Trophoblast cell (in vitro differentiated cells and primary cell): ENCODE results near the gene IFITM10.
A peak's percentile ranks its signal among the peaks of the same experiment; 100 is the strongest.

Experiments used
- DNase-seq, 2 donors: peaks; one replicate each; pipeline ENCODE4 v3.0.0-alpha.2; 2016
- H2AFZ ChIP-seq: 2 replicates; pipeline ENCODE4 v1.6.1; 2013; ENCODE audit warnings: low read length, moderate library complexity, mild to moderate bottlenecking; ENCODE audit not compliant: insufficient read depth, poor library complexity
- H2AK5ac ChIP-seq: 2 replicates; pipeline ENCODE4 v1.6.1; 2013; ENCODE audit warnings: mild to moderate bottlenecking, low read length
- H2BK120ac ChIP-seq: 2 replicates; pipeline ENCODE4 v1.6.1; 2013; ENCODE audit warnings: low read length, mild to moderate bottlenecking, moderate library complexity; ENCODE audit not compliant: insufficient read depth, poor library complexity
- H2BK12ac ChIP-seq: 2 replicates; pipeline ENCODE4 v1.6.1; 2013; ENCODE audit warnings: mild to moderate bottlenecking, low read length, moderate library complexity
- H2BK5ac ChIP-seq: 2 replicates; pipeline ENCODE4 v1.6.1; 2013; ENCODE audit warnings: low read length, low read depth, moderate library complexity, mild to moderate bottlenecking; ENCODE audit not compliant: poor library complexity
- H3K14ac ChIP-seq: 2 replicates; pipeline ENCODE4 v1.6.1; 2013; ENCODE audit warnings: mild to moderate bottlenecking, low read length
- H3K18ac ChIP-seq: 2 replicates; pipeline ENCODE4 v1.6.1; 2013; ENCODE audit warnings: mild to moderate bottlenecking, low read length
- H3K23ac ChIP-seq: 2 replicates; pipeline ENCODE4 v1.6.1; 2013; ENCODE audit warnings: low read length
- H3K27ac ChIP-seq: 2 replicates; pipeline ENCODE4 v1.5.1; 2013; ENCODE audit warnings: low read depth, mild to moderate bottlenecking, inconsistent platforms, low read length, moderate library complexity
- H3K27me3 ChIP-seq: 2 replicates; pipeline ENCODE4 v1.6.1; 2013; ENCODE audit warnings: inconsistent platforms, mild to moderate bottlenecking, low read length, moderate library complexity; ENCODE audit not compliant: insufficient read depth
- H3K36me3 ChIP-seq, 2 experiments: 1 replicate in 1 of 2; 2 replicates in 1 of 2; pipeline ENCODE4 v1.6.1; 2013; ENCODE audit warnings: low read length in 2 of 2, mild to moderate bottlenecking in 2 of 2, moderate library complexity in 1 of 2; ENCODE audit not compliant: insufficient read depth in 2 of 2, control insufficient read depth in 1 of 2
- H3K4ac ChIP-seq: 2 replicates; pipeline ENCODE4 v1.6.1; 2013; ENCODE audit warnings: low read depth, mild to moderate bottlenecking, low read length, moderate library complexity
- H3K4me1 ChIP-seq, 2 experiments: 1 replicate in 1 of 2; 2 replicates in 1 of 2; pipeline ENCODE4 v1.6.1; 2013; ENCODE audit warnings: low read length in 2 of 2, mild to moderate bottlenecking in 2 of 2, moderate library complexity in 1 of 2; ENCODE audit not compliant: insufficient read depth in 2 of 2, control insufficient read depth in 1 of 2
- H3K4me2 ChIP-seq: 2 replicates; pipeline ENCODE4 v1.6.1; 2013; ENCODE audit warnings: inconsistent platforms, mild to moderate bottlenecking, low read length, moderate library complexity
- H3K4me3 ChIP-seq: 2 replicates; pipeline ENCODE4 v1.5.1; 2013; ENCODE audit warnings: mild to moderate bottlenecking, low read depth, low read length, inconsistent platforms
- H3K79me1 ChIP-seq: one replicate; pipeline ENCODE4 v1.6.1; 2013; ENCODE audit warnings: low read length
- H3K79me2 ChIP-seq: 2 replicates; pipeline ENCODE4 v1.6.1; 2013; ENCODE audit warnings: low read length, mild to moderate bottlenecking; ENCODE audit not compliant: control insufficient read depth, insufficient read depth, poor library complexity
- H3K9ac ChIP-seq: 2 replicates; pipeline ENCODE4 v1.6.1; 2013; ENCODE audit warnings: mild to moderate bottlenecking, low read length
- H3K9me3 ChIP-seq: 2 replicates; pipeline ENCODE4 v1.6.1; 2013; ENCODE audit warnings: low read depth, mild to moderate bottlenecking, control low read depth, inconsistent platforms, low read length; ENCODE audit not compliant: insufficient read depth
- H4K12ac ChIP-seq: 2 replicates; pipeline ENCODE4 v1.6.1; 2013; ENCODE audit warnings: low read depth, mild to moderate bottlenecking, low read length, moderate library complexity
- H4K8ac ChIP-seq: 2 replicates; pipeline ENCODE4 v1.6.1; 2013; ENCODE audit warnings: low read depth, mild to moderate bottlenecking, low read length, moderate library complexity
- H4K91ac ChIP-seq: one replicate; pipeline ENCODE4 v1.6.1; 2013; ENCODE audit warnings: low read depth, mild to moderate bottlenecking, low read length, moderate library complexity
- WGBS: extraction: QIAGEN DNeasy Blood & Tissue Kit; methylation state at CpG from one replicate; pipeline ENCODE4 v1.1.7; 2013; ENCODE audit warnings: missing lambda C conversion rate; ENCODE audit not compliant: insufficient read length, insufficient coverage; ENCODE audit errors: extremely low coverage; 5-methylcytosine and 5-hydroxymethylcytosine counted together

Gene IFITM10

DNA sequence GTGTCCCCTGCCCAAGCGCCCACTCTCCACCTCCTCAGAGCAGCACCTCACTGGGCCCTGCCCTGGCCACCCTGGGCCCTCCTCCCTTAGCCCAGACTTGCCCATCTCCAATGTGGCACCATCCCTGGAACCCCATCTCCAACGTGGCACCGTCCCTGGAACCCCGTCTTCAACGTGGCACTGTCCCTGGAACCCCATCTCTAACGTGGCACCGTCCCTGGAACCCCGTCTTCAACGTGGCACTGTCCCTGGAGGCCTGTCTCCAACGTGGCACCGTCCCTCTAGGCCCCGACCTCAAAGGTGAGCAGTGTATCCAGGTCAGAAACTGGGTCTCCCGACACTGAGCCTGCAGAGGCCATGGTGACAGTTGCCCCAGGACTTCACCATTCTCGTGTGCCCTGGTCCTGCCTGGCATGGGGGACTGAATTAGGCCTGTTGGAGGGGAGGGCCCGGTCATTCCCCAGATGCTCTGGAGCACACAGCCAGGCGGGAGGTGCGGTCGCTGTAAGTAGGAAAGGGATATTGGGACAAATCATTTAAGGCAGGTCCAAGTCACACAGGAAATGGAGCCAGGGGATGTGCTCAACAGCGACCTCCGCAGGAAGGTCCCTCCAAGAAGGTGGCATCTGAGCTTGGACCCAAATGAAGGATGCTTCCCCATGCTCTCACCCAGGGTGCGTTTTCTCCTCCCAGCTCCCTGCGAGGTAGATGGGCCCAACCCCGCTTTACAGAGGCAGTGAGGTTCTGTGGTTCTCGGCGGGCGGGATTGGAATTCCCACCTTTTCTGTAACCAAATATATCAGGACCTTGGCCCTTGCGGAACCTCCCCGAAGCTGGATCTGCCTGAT is 15.7 kb upstream of the IFITM10 start:
- Histone ChIP-seq H3K4ac (no peak overlapping the region), H3K79me2 (peaks cover 8% of the 10 kb centered on the region), H3K4me1 (peaks cover 14 to 15% of the 10 kb centered on the region in 2 experiments), H3K4me3 (no peak overlapping the region), H3K4me2 (no peak overlapping the region), H3K23ac (no peak overlapping the region), H3K36me3 (peaks cover under 1 to 4% of the 10 kb centered on the region in 2 experiments), H2BK120ac (no peak overlapping the region), H4K8ac (no peak overlapping the region), H2AFZ (no peak overlapping the region), H3K27ac (no peak overlapping the region), H3K14ac (no peak overlapping the region), H3K18ac (no peak overlapping the region), H2AK5ac (no peak overlapping the region), H3K9me3 (no peaks in the 10 kb centered on the region), H3K9ac (no peak overlapping the region), H4K91ac (no peak overlapping the region), H2BK5ac (no peak overlapping the region), H3K27me3 (no peaks in the 10 kb centered on the region), H2BK12ac (no peak overlapping the region), H3K79me1 (peaks cover 11% of the 10 kb centered on the region), H4K12ac (no peak overlapping the region)
- no CpG with 5 or more reads among the region's 28 CpGs for WGBS
- no peak for DNase-seq

DNA sequence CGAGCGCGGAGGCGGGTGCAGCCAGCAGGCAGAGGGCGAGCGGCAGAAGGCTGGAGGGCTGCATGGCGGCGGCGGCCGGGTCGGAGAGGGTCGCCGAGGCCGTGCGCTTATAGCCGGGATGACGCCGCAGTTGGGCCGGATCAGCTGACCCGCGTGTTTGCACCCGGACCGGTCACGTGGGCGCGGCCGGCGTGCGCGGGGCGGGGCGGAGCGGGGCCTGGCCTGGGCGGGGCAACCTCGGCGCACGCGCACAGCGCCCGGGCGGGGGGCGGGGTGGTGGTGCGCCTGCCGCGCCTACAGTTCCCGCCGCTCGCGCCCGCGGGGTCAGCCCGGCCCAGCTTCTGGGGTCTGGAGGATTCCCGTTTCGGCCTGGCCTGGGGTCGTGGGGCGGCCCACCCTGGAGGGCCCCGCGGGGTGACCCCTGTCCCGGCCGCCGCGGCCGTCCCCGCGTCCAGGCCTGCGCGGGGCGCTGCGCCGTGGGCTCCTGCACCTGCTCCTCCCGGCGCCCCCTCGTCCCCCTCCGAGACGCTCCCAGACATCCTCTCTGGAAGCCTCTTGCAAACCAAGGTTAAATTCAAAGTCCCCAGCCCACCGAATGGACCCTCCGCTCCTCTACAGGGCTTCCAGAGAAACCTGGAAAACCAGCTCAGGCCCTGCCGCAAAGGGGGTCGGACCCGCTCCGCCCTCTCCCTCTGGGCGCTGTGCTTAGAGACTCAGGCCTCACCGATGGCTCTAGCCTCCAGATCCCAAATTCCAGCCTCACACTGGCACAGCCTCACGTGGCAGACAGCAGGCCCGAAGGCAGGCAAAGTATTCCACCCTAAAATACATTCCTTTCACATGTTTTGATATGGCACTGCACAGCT is 13.6 kb upstream of the IFITM10 start, which contains the start of gene CTSD:
Gene CTSD (minus strand): TSS at position 132 of the 866 bp plus-strand sequence. CDS start 68 bp downstream, at position 64.
- Histone ChIP-seq H3K27me3 (no peaks in the 10 kb centered on the region), H4K12ac (peak within 1 kb of the TSS; percentile 93), H3K4me1 (peaks cover 21 to 22% of the 10 kb centered on the region in 2 experiments), H2BK12ac (no peak within 1 kb of the TSS), H3K27ac (no peak within 1 kb of the TSS), H3K14ac (peak within 1 kb of the TSS; percentile 94), H3K9ac (peak within 1 kb of the TSS; percentile 67), H3K18ac (peak within 1 kb of the TSS; percentile 99), H3K4ac (peak within 1 kb of the TSS; percentile 87), H2BK5ac (peak within 1 kb of the TSS; percentile 69), H3K4me2 (peak within 1 kb of the TSS; percentile 97), H3K4me3 (peak within 1 kb of the TSS; percentile 88), H2AFZ (peak within 1 kb of the TSS; percentile 95), H4K91ac (peak within 1 kb of the TSS; percentile 92), H4K8ac (peak within 1 kb of the TSS; percentile 98), H3K23ac (no peak within 1 kb of the TSS), H3K36me3 (peaks cover 19 to 20% of the 10 kb centered on the region in 2 experiments), H3K79me2 (peaks cover 8% of the 10 kb centered on the region), H3K9me3 (peaks cover 2% of the 10 kb centered on the region), H3K79me1 (peaks cover 11% of the 10 kb centered on the region), H2BK120ac (peak within 1 kb of the TSS; percentile 77), H2AK5ac (peak within 1 kb of the TSS; percentile 67)
- peak; percentile 55 to 83 for DNase-seq
- WGBS: no CpG with 5 or more reads among the region's 85 CpGs

DNA sequence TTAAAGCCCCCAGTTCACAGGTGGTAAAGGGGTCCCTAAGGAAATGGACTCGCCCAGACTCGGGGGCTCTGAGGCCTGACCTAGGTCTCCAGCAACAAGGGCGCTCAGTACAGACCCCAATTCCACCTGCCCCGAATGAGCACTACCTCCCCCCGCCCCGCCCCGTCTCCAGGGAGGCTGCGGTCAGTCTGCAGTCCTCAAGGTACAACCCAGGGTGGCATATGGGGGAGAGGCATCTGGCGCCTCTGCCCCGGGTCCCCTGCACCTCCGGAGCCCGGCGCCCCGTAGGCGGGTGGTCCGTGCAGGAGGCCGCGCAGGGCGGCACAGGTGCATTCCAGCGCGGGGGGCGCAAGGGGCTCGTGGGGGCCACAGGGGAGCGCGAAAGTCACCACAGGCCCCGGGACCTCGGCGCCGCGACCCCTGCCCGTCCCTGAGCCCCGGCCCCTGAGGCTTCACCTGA is 13.0 kb upstream of the IFITM10 start:
- H3K79me1 ChIP-seq: peaks cover 11% of the 10 kb centered on the region
- peak overlapping the region; percentile 99 for H3K18ac ChIP-seq
- peaks cover 2% of the 10 kb centered on the region for H3K9me3 ChIP-seq
- peak overlapping the region; percentile 94 for H3K14ac ChIP-seq
- no peak overlapping the region for H3K27ac ChIP-seq
- peak overlapping the region; percentile 67 for H3K9ac ChIP-seq
- peak overlapping the region; percentile 87 for H3K4ac ChIP-seq
- peaks cover 25% of the 10 kb centered on the region in 2 experiments for H3K36me3 ChIP-seq
- peaks cover 8% of the 10 kb centered on the region for H3K79me2 ChIP-seq
- H4K8ac ChIP-seq: peak overlapping the region; percentile 98
- no peaks in the 10 kb centered on the region for H3K27me3 ChIP-seq
- peak overlapping the region; percentile 88 for H3K4me3 ChIP-seq
- no peak for DNase-seq
- peak overlapping the region; percentile 77 for H2BK120ac ChIP-seq
- peaks cover 21 to 22% of the 10 kb centered on the region in 2 experiments for H3K4me1 ChIP-seq
- peak overlapping the region; percentile 67 for H2AK5ac ChIP-seq
- no CpG with 5 or more reads among the region's 32 CpGs for WGBS
- peak overlapping the region; percentile 93 for H4K12ac ChIP-seq
- H3K4me2 ChIP-seq: peak overlapping the region; percentile 80
- peak overlapping the region; percentile 92 for H4K91ac ChIP-seq
- peak overlapping the region; percentile 69 for H2BK5ac ChIP-seq
- no peak overlapping the region for H2BK12ac ChIP-seq
- no peak overlapping the region for H3K23ac ChIP-seq
- H2AFZ ChIP-seq: peak overlapping the region; percentile 92
